HepG2 (cell line): ENCODE data around the gene SQSTM1. TPM values are rescaled to one million over a fixed set of nuclear protein-coding genes. Genes with fewer than 3 reads are reported as not detected.

ENCODE experiments used
- ATAC-seq: fragments of 200-7000 bp; cut with Tn5 transposase; 3 replicates; pipeline ENCODE4 v1.9.1; 2020; ENCODE audit warnings: mild to moderate bottlenecking, moderate library complexity
- BruUV-seq: library from RNA; stranded (reverse); fragments of 400-500 nt; replicated peaks from 2 replicates; lab custom pipeline; 2021; lab: Mats Ljungman, UMichigan
- CTCF ChIA-PET: fragments of 300-600 bp; formaldehyde crosslinking; extraction: SDS; loops from one replicate; lab custom pipeline; 2021; ENCODE audit warnings: low total read pairs, inconsistent platforms, low intra/inter-chr PET ratio; lab: Yijun Ruan, JAX
- POLR2A ChIA-PET: fragments of 350-600 bp; sonication (Branson Sonifier 250); formaldehyde crosslinking; loops from one replicate; lab custom pipeline; 2020; ENCODE audit warnings: antibody characterized with exemption, inconsistent platforms; lab: Yijun Ruan, JAX
- DNase-seq: peaks from one replicate; pipeline ENCODE4 v3.0.0-alpha.2; 2015; ENCODE audit warnings: low spot score
- FAIRE-seq: peaks from 3 replicates; lab custom pipeline; 2011; peaks lifted over from hg19 to GRCh38; lab: Jason Lieb, UNC
- H2AFZ ChIP-seq: one replicate; pipeline ENCODE4 v1.6.1; 2011; ENCODE audit warnings: low read length, inconsistent platforms
- H3K27ac ChIP-seq: fragments of 300-600 bp; 3 replicates; pipeline ENCODE4 v1.8.0; 2011; ENCODE audit warnings: mixed run types, mild to moderate bottlenecking, mixed read lengths, low read length, inconsistent platforms; ENCODE audit not compliant: insufficient read depth; ENCODE audit errors: extremely low read length
- H3K27me3 ChIP-seq, 2 experiments: fragments of 200-600 bp in 1 of 2; 2 replicates in 1 of 2; 3 replicates in 1 of 2; pipeline versions ENCODE4 v1.6.0 to v1.8.0; 2011; ENCODE audit warnings: low read length in 2 of 2, mild to moderate bottlenecking in 2 of 2, moderate library complexity in 2 of 2, inconsistent platforms in 1 of 2; ENCODE audit not compliant: insufficient read depth in 2 of 2, control insufficient read depth in 1 of 2
- H3K36me3 ChIP-seq, 2 experiments: fragments of 200-600 bp in 1 of 2; replicated peaks in 1 of 2; 2 replicates in 1 of 2; 3 replicates in 1 of 2; pipeline versions ENCODE4 v1.5.1 to v1.8.0; 2011; ENCODE audit warnings: low read length in 2 of 2, inconsistent platforms in 1 of 2; ENCODE audit not compliant: insufficient read depth in 2 of 2, control insufficient read depth in 1 of 2
- H3K4me1 ChIP-seq: 2 replicates; pipeline ENCODE4 v1.5.1; 2012; ENCODE audit warnings: low read length, inconsistent platforms; ENCODE audit not compliant: insufficient read depth
- H3K4me2 ChIP-seq: 2 replicates; pipeline ENCODE4 v1.6.0; 2011; ENCODE audit warnings: low read depth, low read length, inconsistent platforms
- H3K4me3 ChIP-seq, 3 experiments: fragments of 200-600 bp in 1 of 3; sonication (generic), shearing (Covaris generic) in 1 of 3; replicated peaks in 1 of 3; 2 replicates each; pipeline ENCODE4 v1.5.1; 2011 to 2016; ENCODE audit warnings: low read length in 3 of 3, inconsistent platforms in 2 of 3, low read depth in 2 of 3, mild to moderate bottlenecking in 2 of 3, control low read depth in 1 of 3, mixed read lengths in 1 of 3; ENCODE audit not compliant: insufficient read depth in 1 of 3
- H3K79me2 ChIP-seq: one replicate; pipeline ENCODE4 v1.6.1; 2011; ENCODE audit warnings: low read length, inconsistent platforms; ENCODE audit not compliant: insufficient read depth
- H3K9ac ChIP-seq: 2 replicates; pipeline ENCODE4 v1.6.0; 2011; ENCODE audit warnings: mild to moderate bottlenecking, low read depth, low read length, inconsistent platforms; ENCODE audit not compliant: insufficient read depth
- H3K9me3 ChIP-seq: 2 replicates; pipeline ENCODE4 v1.5.1; 2012; ENCODE audit warnings: mild to moderate bottlenecking, low read length
- H4K20me1 ChIP-seq: 2 replicates; pipeline ENCODE4 v1.6.0; 2011; ENCODE audit warnings: inconsistent platforms, mild to moderate bottlenecking, low read length, moderate library complexity; ENCODE audit not compliant: insufficient read depth
- FOXM1 ChIP-seq: sonication (generic); formaldehyde crosslinking; IDR thresholded peaks from 2 replicates; pipeline ENCODE4 v1.5.0; 2020; ENCODE audit warnings: missing genetic modification reagents
- HOXA3 ChIP-seq: sonication (generic); formaldehyde crosslinking; IDR thresholded peaks from 2 replicates; pipeline ENCODE4 v1.5.0; 2020; ENCODE audit warnings: missing genetic modification reagents
- PITX1 ChIP-seq: sonication (generic); formaldehyde crosslinking; IDR thresholded peaks from 2 replicates; pipeline ENCODE4 v1.5.1; 2020; ENCODE audit warnings: mild to moderate bottlenecking, missing genetic modification reagents
- POLR2G ChIP-seq: fragments of 200-400 bp; formaldehyde crosslinking; IDR thresholded peaks from 2 replicates; pipeline ENCODE4 v1.6.1; 2018; ENCODE audit warnings: mild to moderate bottlenecking, low read depth, low read length, moderate library complexity
- TSC22D2 ChIP-seq: sonication (generic); formaldehyde crosslinking; IDR thresholded peaks from 2 replicates; pipeline ENCODE4 v1.5.1; 2020; ENCODE audit warnings: missing genetic modification reagents, mild to moderate bottlenecking, borderline replicate concordance
- ZBTB21 ChIP-seq: sonication (generic); formaldehyde crosslinking; IDR thresholded peaks from 2 replicates; pipeline ENCODE4 v1.4.0; 2020; ENCODE audit warnings: missing genetic modification reagents
- ZBTB7A ChIP-seq: sonication (generic); formaldehyde crosslinking; IDR thresholded peaks from 2 replicates; pipeline ENCODE4 v1.8.0; 2022; ENCODE audit warnings: mild to moderate bottlenecking, missing genetic modification reagents
- ZNF124 ChIP-seq: sonication (generic); formaldehyde crosslinking; IDR thresholded peaks from 2 replicates; pipeline ENCODE4 v1.4.0; 2020; ENCODE audit warnings: missing genetic modification reagents
- ZNF343 ChIP-seq: sonication (generic); formaldehyde crosslinking; IDR thresholded peaks from 2 replicates; pipeline ENCODE4 v1.4.0; 2020; ENCODE audit warnings: mild to moderate bottlenecking, missing genetic modification reagents
- ZNF577 ChIP-seq: sonication (generic); formaldehyde crosslinking; IDR thresholded peaks from 2 replicates; pipeline ENCODE4 v1.4.0; 2020; ENCODE audit warnings: mild to moderate bottlenecking, low read depth, missing genetic modification reagents, borderline replicate concordance
- ZNF788 ChIP-seq: sonication (generic); formaldehyde crosslinking; IDR thresholded peaks from 2 replicates; pipeline ENCODE4 v1.5.0; 2020; ENCODE audit warnings: mild to moderate bottlenecking, missing genetic modification reagents, borderline replicate concordance
- WGBS: methylation state at CpG from one replicate; pipeline ENCODE4 v1.1.6; 2017; ENCODE audit warnings: low lambda C conversion rate; 5-methylcytosine and 5-hydroxymethylcytosine counted together
- in situ Hi-C: cut with HindIII; loops from 2 replicates; pipeline ENCODE4 v1.10.0; 2017; ENCODE audit warnings: low pct_unique_long_range_greater_than_20kb; ENCODE audit not compliant: extremely low pct_ligation_motif_present
- intact Hi-C: fragments of 100-400 bp; cut with micrococcal nuclease; formaldehyde crosslinking; loops from one replicate; pipeline ENCODE4 v1.10.0; 2022; ENCODE audit not compliant: unreplicated experiment
- polyA plus RNA-seq, 8 experiments: library from polyadenylated mRNA; depleted of rRNA in 3 of 8; stranded (reverse) in 7 of 8; unstranded in 1 of 8; fragments of >200 nt; fragmentation: Illumina TruSeq in 4 of 8; extraction: Trizol in 4 of 8; gene quantifications; 2 replicates each; pipeline versions ENCODE4 v1.2.1 to v1.2.3, GENCODE V29; 2011 to 2016; ENCODE audit warnings: low read depth in 4 of 8, missing spikeins in 1 of 8, mixed read lengths in 1 of 8; ENCODE audit not compliant: insufficient read depth in 1 of 8
- total RNA-seq, 5 experiments: library from RNA; depleted of rRNA; stranded (reverse); fragments of >200 nt; fragmentation: Illumina TruSeq; extraction: Trizol; gene quantifications; 2 replicates each; pipeline ENCODE4 v1.2.3, GENCODE V29; 2016; ENCODE audit warnings: low read depth in 1 of 5
- TF ChIP-seq, protein P1 (sequence below): sonication (generic); formaldehyde crosslinking; IDR thresholded peaks from 2 replicates; pipeline ENCODE4 v1.5.0; 2020; ENCODE audit warnings: missing genetic modification reagents, mild to moderate bottlenecking, borderline replicate concordance
- TF ChIP-seq, protein P2 (sequence below): IDR thresholded peaks from 2 replicates; pipeline ENCODE4 v1.6.1; 2016; ENCODE audit warnings: missing biosample characterization, missing genetic modification reagents, low read depth
- TF ChIP-seq, protein P3 (sequence below): sonication (generic); formaldehyde crosslinking; IDR thresholded peaks from 2 replicates; pipeline ENCODE4 v1.8.0; 2022; ENCODE audit warnings: low read depth, missing genetic modification reagents

The SQSTM1 gene
- total and polyA plus RNA-seq, 2 of the 13 experiments (the other 11 are each of a cell fraction or from before 2014, with no cell fraction given) = 90.9 to 160 TPM

DNA sequence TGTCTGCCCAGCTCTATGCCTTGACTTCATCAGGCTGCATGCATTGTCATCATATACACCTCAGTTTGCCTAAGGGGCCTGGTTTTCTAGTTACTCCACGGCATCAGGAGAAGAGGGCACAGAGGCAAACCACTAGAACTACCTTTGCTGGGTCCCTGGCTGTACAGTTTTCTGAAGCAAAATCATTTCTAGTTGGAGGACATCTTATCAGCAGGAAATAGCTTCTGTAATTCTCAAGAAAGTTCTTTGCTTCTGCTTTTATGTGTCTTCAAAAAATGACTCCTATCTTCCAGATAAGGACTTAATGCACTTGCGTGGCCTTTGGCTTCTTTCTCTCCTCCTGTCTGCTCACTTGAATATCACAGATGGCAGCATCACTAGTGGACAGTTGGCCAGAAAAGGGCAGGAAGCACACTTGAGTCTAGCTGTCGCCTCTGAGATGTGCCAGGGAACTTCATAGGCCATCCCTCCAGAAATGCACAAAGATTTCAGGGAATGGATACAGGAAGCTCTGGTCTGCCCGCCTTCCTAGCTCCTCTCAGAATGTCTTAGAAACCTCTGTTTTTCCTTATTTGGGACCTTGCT, 49.3 kb upstream of the SQSTM1 start:
- no peak for TF ChIP-seq ZNF788 (CRISPR knock-in tag)
- WGBS = 89% methylated on average over 4 of the region's 4 CpGs
- POLR2A ChIA-PET = no interaction called here

DNA sequence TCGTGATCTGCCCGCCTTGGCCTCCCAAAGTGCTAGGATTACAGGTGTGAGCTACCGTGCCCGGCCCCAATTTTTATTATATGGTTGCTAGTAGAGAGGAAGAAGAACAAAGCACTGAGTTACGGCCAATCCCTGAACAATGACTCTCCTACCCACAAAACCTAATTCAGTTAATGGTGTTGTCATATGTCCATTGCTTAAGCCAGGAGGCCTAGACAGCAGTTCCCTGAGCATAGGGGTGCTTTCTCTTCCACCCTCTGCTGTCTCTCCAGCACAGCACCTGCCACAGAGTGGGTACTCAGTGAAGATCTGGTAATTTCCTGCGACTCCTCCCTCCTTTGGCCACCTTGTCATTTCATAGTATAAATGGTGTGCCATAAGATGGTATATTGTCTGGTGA, 48.4 kb upstream of the SQSTM1 start:
- DNase-seq (no peak), ATAC-seq (no peak), FAIRE-seq (no peak)
- H3K79me2 ChIP-seq = no peaks in the 10 kb centered on the region
- H4K20me1 ChIP-seq = no peaks in the 10 kb centered on the region
- no peaks in the 10 kb centered on the region for H3K27me3 ChIP-seq
- no TSS peak for BruUV-seq
- ChIA-PET POLR2A (no interaction called here), CTCF (no interaction called here)
- intact Hi-C loops (no loop called here), in situ Hi-C loops (loop anchor here (25.0 kb wide), 1 partner anchor 315 kb away; no protein-coding TSS in a partner anchor)
- TF ChIP-seq ZBTB21 (CRISPR knock-in tag) = no peak
- TF ChIP-seq ZBTB7A (CRISPR knock-in tag) = no peak
- no peak for TF ChIP-seq HOXA3 (CRISPR knock-in tag)
- no peak for TF ChIP-seq ZNF343 (CRISPR knock-in tag)
- TF ChIP-seq FOXM1 = no peak
- no peak for TF ChIP-seq POLR2G
- TF ChIP-seq, protein P1, sequence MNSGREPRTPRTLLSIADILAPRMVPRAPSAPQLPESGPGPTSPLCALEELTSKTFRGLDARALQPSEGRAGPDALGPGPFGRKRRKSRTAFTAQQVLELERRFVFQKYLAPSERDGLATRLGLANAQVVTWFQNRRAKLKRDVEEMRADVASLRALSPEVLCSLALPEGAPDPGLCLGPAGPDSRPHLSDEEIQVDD (CRISPR knock-in tag) = no peak
- no peak for TF ChIP-seq ZNF577
- TF ChIP-seq PITX1 (CRISPR knock-in tag) = no peak
- no peak for TF ChIP-seq TSC22D2
- no peak for TF ChIP-seq ZNF124 (CRISPR knock-in tag)
- TF ChIP-seq, protein P2, sequence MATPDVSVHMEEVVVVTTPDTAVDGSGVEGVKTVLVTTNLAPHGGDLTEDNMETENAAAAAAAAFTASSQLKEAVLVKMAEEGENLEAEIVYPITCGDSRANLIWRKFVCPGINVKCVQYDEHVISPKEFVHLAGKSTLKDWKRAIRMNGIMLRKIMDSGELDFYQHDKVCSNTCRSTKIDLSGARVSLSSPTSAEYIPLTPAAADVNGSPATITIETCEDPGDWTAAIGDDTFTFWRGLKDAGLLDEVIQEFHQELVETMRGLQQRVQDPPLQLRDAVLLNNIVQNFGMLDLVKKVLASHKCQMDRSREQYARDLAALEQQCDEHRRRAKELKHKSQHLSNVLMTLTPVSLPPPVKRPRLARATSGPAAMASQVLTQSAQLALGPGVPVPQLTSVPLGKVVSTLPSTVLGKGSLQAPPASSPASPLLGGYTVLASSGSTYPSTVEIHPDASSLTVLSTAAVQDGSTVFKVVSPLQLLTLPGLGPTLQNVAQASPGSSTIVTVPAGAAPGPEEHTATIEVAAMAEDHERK (CRISPR knock-in tag) = no peak
- TF ChIP-seq, protein P3, sequence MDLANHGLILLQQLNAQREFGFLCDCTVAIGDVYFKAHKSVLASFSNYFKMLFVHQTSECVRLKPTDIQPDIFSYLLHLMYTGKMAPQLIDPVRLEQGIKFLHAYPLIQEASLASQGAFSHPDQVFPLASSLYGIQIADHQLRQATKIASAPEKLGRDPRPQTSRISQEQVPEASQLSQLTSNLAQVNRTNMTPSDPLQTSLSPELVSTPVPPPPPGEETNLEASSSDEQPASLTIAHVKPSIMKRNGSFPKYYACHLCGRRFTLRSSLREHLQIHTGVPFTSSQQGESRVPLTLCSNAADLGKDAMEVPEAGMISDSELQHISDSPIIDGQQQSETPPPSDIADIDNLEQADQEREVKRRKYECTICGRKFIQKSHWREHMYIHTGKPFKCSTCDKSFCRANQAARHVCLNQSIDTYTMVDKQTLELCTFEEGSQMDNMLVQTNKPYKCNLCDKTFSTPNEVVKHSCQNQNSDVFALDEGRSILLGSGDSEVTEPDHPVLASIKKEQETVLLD (CRISPR knock-in tag) = no peak
- H3K27ac ChIP-seq = no peak overlapping the region
- H3K9ac ChIP-seq = no peak overlapping the region
- 98% methylated on average over 6 of the region's 6 CpGs for WGBS
- no peak overlapping the region for H3K4me3 ChIP-seq
- peaks cover 38 to 85% of the 10 kb centered on the region in 2 experiments for H3K36me3 ChIP-seq
- no peaks in the 10 kb centered on the region for H3K4me1 ChIP-seq
- no peaks in the 10 kb centered on the region for H3K9me3 ChIP-seq
- H2AFZ ChIP-seq = no peak overlapping the region
- no peak overlapping the region for H3K4me2 ChIP-seq

More for the DNA sequence above, 49.3 kb upstream of the SQSTM1 start:
- Histone ChIP-seq H3K4me3 (no peak overlapping the region), H3K4me2 (no peak overlapping the region), H3K36me3 (peaks cover 40 to 90% of the 10 kb centered on the region in 2 experiments), H3K27me3 (no peaks in the 10 kb centered on the region), H3K79me2 (peaks cover 6% of the 10 kb centered on the region), H4K20me1 (no peaks in the 10 kb centered on the region), H3K9me3 (no peaks in the 10 kb centered on the region), H3K4me1 (no peaks in the 10 kb centered on the region), H3K27ac (no peak overlapping the region), H3K9ac (no peak overlapping the region), H2AFZ (no peak overlapping the region)
- CTCF ChIA-PET = no interaction called here
- no TSS peak for BruUV-seq
- no peak for DNase-seq
- no peak for ATAC-seq
- intact Hi-C loops (no loop called here), in situ Hi-C loops (loop anchor here (25.0 kb wide), 1 partner anchor 316 kb away; no protein-coding TSS in a partner anchor)
- no peak for FAIRE-seq
